Neutrophil (primary cell): ENCODE results near the gene UVSSA.
"Not testable (repeated sequence)": the region's sequence is repeated elsewhere in the genome, so short reads cannot be mapped to it uniquely, and the experiment has no call there.

ENCODE experiments used
- H3K27ac ChIP-seq: fragments of 200-600 bp; sonication (generic); 2 replicates; pipeline ENCODE4 v1.5.1; 2016; ENCODE audit warnings: mild to moderate bottlenecking, moderate library complexity
- H3K27me3 ChIP-seq: fragments of 200-600 bp; sonication (generic); 2 replicates; pipeline ENCODE4 v1.6.0; 2016; ENCODE audit warnings: mild to moderate bottlenecking
- H3K36me3 ChIP-seq: fragments of 200-600 bp; sonication (generic); 2 replicates; pipeline ENCODE4 v1.5.1; 2017
- H3K4me1 ChIP-seq, 2 experiments: fragments of 200-600 bp in 1 of 2; sonication (generic) in 1 of 2; 1 replicate in 1 of 2; 2 replicates in 1 of 2; pipeline versions ENCODE4 v1.5.1 to v1.6.1; 2013 to 2016; ENCODE audit warnings: low read depth in 1 of 2, low read length in 1 of 2, mild to moderate bottlenecking in 1 of 2, moderate library complexity in 1 of 2; ENCODE audit not compliant: control insufficient read depth in 1 of 2, insufficient read depth in 1 of 2
- H3K4me3 ChIP-seq, 2 experiments: fragments of 200-600 bp in 1 of 2; sonication (generic) in 1 of 2; 1 replicate in 1 of 2; 2 replicates in 1 of 2; pipeline ENCODE4 v1.5.1; 2013 to 2016; ENCODE audit warnings: low read depth in 1 of 2, low read length in 1 of 2, mild to moderate bottlenecking in 1 of 2, moderate library complexity in 1 of 2
- H3K9me3 ChIP-seq: fragments of 200-600 bp; sonication (generic); 2 replicates; pipeline ENCODE4 v1.5.1; 2016
- CTCF ChIP-seq: fragments of 200-600 bp; sonication (generic); IDR thresholded peaks from 2 replicates; pipeline ENCODE4 v1.5.1; 2016; ENCODE audit warnings: antibody characterized with exemption

Gene UVSSA

GRCh38 chr4:1321486-1321885, 25.5 kb upstream of the UVSSA start:
- no peak overlapping the region for H3K27ac ChIP-seq

GRCh38 chr4:1321946-1322650, 24.9 kb upstream of the UVSSA start:
- Histone ChIP-seq H3K36me3 (peaks cover 75% of the 10 kb centered on the region), H3K9me3 (no peaks in the 10 kb centered on the region)

More at GRCh38 chr4:1321486-1321885, 25.5 kb upstream of the UVSSA start:
- no peak for TF ChIP-seq CTCF
- Histone ChIP-seq H3K9me3 (no peaks in the 10 kb centered on the region), H3K27me3 (no peaks in the 10 kb centered on the region), H3K4me3 (no peak overlapping the region), H3K36me3 (peaks cover 74% of the 10 kb centered on the region), H3K4me1 (no peaks in the 10 kb centered on the region)

GRCh38 chr4:1323280-1323634, 23.8 kb upstream of the UVSSA start:
- H3K4me3 ChIP-seq, result no peak overlapping the region
- H3K27ac ChIP-seq, result no peak overlapping the region
- no peak for TF ChIP-seq CTCF
- H3K9me3 ChIP-seq, result no peaks in the 10 kb centered on the region
- no peaks in the 10 kb centered on the region for H3K4me1 ChIP-seq
- no peaks in the 10 kb centered on the region for H3K27me3 ChIP-seq
- H3K36me3 ChIP-seq, result peaks cover 75% of the 10 kb centered on the region

More at GRCh38 chr4:1321946-1322650, 24.9 kb upstream of the UVSSA start:
- TF ChIP-seq CTCF, result no peak
- Histone ChIP-seq H3K27me3 (no peaks in the 10 kb centered on the region), H3K4me1 (no peaks in the 10 kb centered on the region), H3K4me3 (no peak overlapping the region), H3K27ac (peak overlapping the region; percentile 20)

- Histone ChIP-seq H3K4me3 (no peak overlapping the region), H3K9me3 (no peaks in the 10 kb centered on the region), H3K36me3 (peaks cover 75% of the 10 kb centered on the region), H3K4me1 (no peaks in the 10 kb centered on the region), H3K27ac (no peak overlapping the region), H3K27me3 (no peaks in the 10 kb centered on the region)
- no peak for TF ChIP-seq CTCF
These were observed 23.2 kb upstream of the UVSSA start for GRCh38 chr4:1323635-1324442.

GRCh38 chr4:1324443-1325175, 22.4 kb upstream of the UVSSA start:
- H3K27me3 ChIP-seq, H3K9me3 ChIP-seq, H3K4me1 ChIP-seq, H3K4me3 ChIP-seq, H3K27ac ChIP-seq: not testable (repeated sequence)
- peaks cover 77% of the 10 kb centered on the region for H3K36me3 ChIP-seq

GRCh38 chr4:1325176-1325480, 21.9 kb upstream of the UVSSA start:
- H3K4me1 ChIP-seq, result no peaks in the 10 kb centered on the region
- no peak overlapping the region for H3K27ac ChIP-seq
- H3K4me3 ChIP-seq, result no peak overlapping the region
- H3K27me3 ChIP-seq, result no peaks in the 10 kb centered on the region
- TF ChIP-seq CTCF, result no peak
- no peaks in the 10 kb centered on the region for H3K9me3 ChIP-seq
- peaks cover 82% of the 10 kb centered on the region for H3K36me3 ChIP-seq
